Transverse colon (tissue), 4 donors: ENCODE data around the gene TERB1.

ENCODE experiments used
- CTCF ChIP-seq, 5 experiments: fragments of 200-600 bp in 3 of 5; fragments of 450-650 bp in 2 of 5; sonication (generic) in 3 of 5; IDR thresholded peaks; 1 replicate in 2 of 5; 2 replicates in 3 of 5; pipeline ENCODE4 v1.5.1; 2016 to 2017; ENCODE audit warnings: antibody characterized with exemption in 5 of 5, inconsistent platforms in 3 of 5, mild to moderate bottlenecking in 2 of 5, moderate library complexity in 1 of 5
- POLR2A ChIP-seq: fragments of 450-650 bp; IDR thresholded peaks from one replicate; pipeline ENCODE4 v1.6.1; 2016; ENCODE audit warnings: antibody characterized with exemption, mild to moderate bottlenecking, moderate library complexity
- POLR2AphosphoS5 ChIP-seq, 3 donors: sonication (generic); formaldehyde crosslinking; IDR thresholded peaks; one replicate each; pipeline ENCODE4 v1.6.1; 2016; ENCODE audit warnings: antibody characterized with exemption in 3 of 3

DNA sequence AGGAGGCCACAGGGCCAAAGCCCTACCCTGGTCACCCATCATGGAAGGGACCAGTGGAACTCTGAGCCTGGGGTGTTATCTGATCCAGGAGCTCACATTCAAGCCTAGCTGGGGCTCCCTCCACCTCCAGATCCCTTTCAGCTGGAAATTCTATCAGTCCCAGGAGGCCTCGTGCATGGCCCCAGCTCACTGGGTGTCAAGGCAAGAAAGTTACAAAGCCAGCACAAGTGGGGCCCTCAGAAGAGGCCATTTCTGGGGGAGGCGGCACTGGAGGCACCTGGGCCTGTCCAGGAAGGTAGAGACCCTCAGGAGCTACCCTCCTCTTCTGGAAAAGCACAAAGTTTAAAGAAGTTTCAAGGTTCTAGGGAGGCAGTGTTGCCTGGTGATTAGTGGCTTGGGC lies 47.6 kb upstream of the TERB1 start:
- no peak for TF ChIP-seq POLR2A
- no peak for TF ChIP-seq POLR2AphosphoS5 (IDR thresholded peaks at IDR 0.05)
- TF ChIP-seq CTCF (IDR thresholded peaks at IDR 0.05), result no peak
